GM10248 (cell line): ENCODE data around the gene FFAR2.
A peak's percentile ranks its signal among the peaks of the same experiment; 100 is the strongest.

Experiments used
- CTCF ChIA-PET: fragments of 300-600 bp; sonication (Branson Sonifier 250); formaldehyde crosslinking; extraction: SDS; loops from one replicate; lab custom pipeline; 2021; ENCODE audit warnings: antibody characterized with exemption; lab: Yijun Ruan, JAX
- POLR2A ChIA-PET: fragments of 350-650 bp; sonication (Branson Sonifier 250); formaldehyde crosslinking; extraction: SDS; loops from one replicate; lab custom pipeline; 2020; ENCODE audit warnings: antibody characterized with exemption; lab: Yijun Ruan, JAX
- DNase-seq: peaks from one replicate; pipeline ENCODE4 v3.0.0; 2012; ENCODE audit errors: extremely low spot score
- CTCF ChIP-seq: IDR thresholded peaks from 2 replicates; pipeline ENCODE4 v1.5.1; 2012; ENCODE audit warnings: mild to moderate bottlenecking, low read depth; ENCODE audit errors: extremely low read depth, missing control alignments, control extremely low read depth

Gene FFAR2

GRCh38 chr19:35438096-35438495, 10.0 kb upstream of the FFAR2 start:
- ChIA-PET CTCF (interaction anchor here (0.9 to 1.8 kb wide), 4 partner anchors 9 to 114 kb away, joined by 3 to 4 read pairs (median 4); partner anchors contain the start of gene FFAR2), POLR2A (no interaction called here)
- no peak for DNase-seq
- no peak for TF ChIP-seq CTCF

GRCh38 chr19:35438527-35438926, 9.5 kb upstream of the FFAR2 start:
- TF ChIP-seq CTCF: no peak
- POLR2A ChIA-PET: no interaction called here
- no peak for DNase-seq
- CTCF ChIA-PET: interaction anchor here (0.9 to 1.8 kb wide), 5 partner anchors 8 to 114 kb away, joined by 3 to 5 read pairs (median 4); partner anchors contain the start of gene FFAR2

- no peak for TF ChIP-seq CTCF
- CTCF ChIA-PET: interaction anchor here (1.4 to 1.5 kb wide), 2 partner anchors 10 to 14 kb away, joined by 3 to 5 read pairs; no protein-coding TSS in a partner anchor
- POLR2A ChIA-PET: interaction anchor here (0.6 kb wide), 1 partner anchor 98 kb away, joined by 3 read pairs; no protein-coding TSS in a partner anchor
- no peak for DNase-seq
Measured at GRCh38 chr19:35439921-35440320, 8.1 kb upstream of the FFAR2 start.

GRCh38 chr19:35442091-35442490, 6.0 kb upstream of the FFAR2 start:
- no peak for TF ChIP-seq CTCF
- CTCF ChIA-PET: interaction anchor here (1.0 to 2.2 kb wide), 6 partner anchors 10 to 26 kb away, joined by 3 to 6 read pairs (median 4); no protein-coding TSS in a partner anchor
- POLR2A ChIA-PET: no interaction called here
- no peak for DNase-seq

- POLR2A ChIA-PET: interaction anchor here (0.6 kb wide), 1 partner anchor 520 kb away, joined by 3 read pairs; no protein-coding TSS in a partner anchor
- no peak for TF ChIP-seq CTCF
- CTCF ChIA-PET: interaction anchor here (0.8 to 1.8 kb wide), 5 partner anchors 18 to 92 kb away, joined by 3 to 7 read pairs (median 3); no protein-coding TSS in a partner anchor
- DNase-seq: no peak
Measured at GRCh38 chr19:35444735-35445134, 3.3 kb upstream of the FFAR2 start.

GRCh38 chr19:35445826-35446593, 2.0 kb upstream of the FFAR2 start:
- TF ChIP-seq CTCF: no peak
- CTCF ChIA-PET: interaction anchor here (1.0 to 1.8 kb wide), 5 partner anchors 14 to 93 kb away, joined by 3 to 7 read pairs (median 4); no protein-coding TSS in a partner anchor
- POLR2A ChIA-PET: no interaction called here
- DNase-seq: peak; percentile 47
